Suprapubic skin (tissue), 4 donors: ENCODE measurements around the gene DPYD. TPM values are rescaled to one million over a fixed set of nuclear protein-coding genes. Genes with fewer than 3 reads are reported as not detected.

Source experiments
- DNase-seq, 2 donors: peaks; one replicate each; pipeline ENCODE4 v3.0.0-alpha.2; 2019; ENCODE audit warnings: low spot score in 2 of 2
- H3K27ac ChIP-seq: fragments of 200-600 bp; sonication (generic); one replicate; pipeline ENCODE4 v1.5.1; 2019
- H3K27me3 ChIP-seq: fragments of 200-600 bp; sonication (generic); one replicate; pipeline ENCODE4 v1.5.1; 2019
- H3K36me3 ChIP-seq: fragments of 200-600 bp; sonication (generic); one replicate; pipeline ENCODE4 v1.5.1; 2019
- H3K4me1 ChIP-seq: fragments of 200-600 bp; sonication (generic); one replicate; pipeline ENCODE4 v1.5.1; 2019
- H3K4me3 ChIP-seq: fragments of 200-600 bp; sonication (generic); one replicate; pipeline ENCODE4 v1.5.1; 2019; ENCODE audit warnings: mild to moderate bottlenecking
- H3K9me3 ChIP-seq: fragments of 200-600 bp; sonication (generic); one replicate; pipeline ENCODE4 v1.5.1; 2019
- CTCF ChIP-seq, 2 donors: fragments of 200-600 bp in 1 of 2; fragments of 450-650 bp in 1 of 2; sonication (generic) in 1 of 2; IDR thresholded peaks; one replicate each; pipeline ENCODE4 v1.5.1; 2016 to 2019; ENCODE audit warnings: antibody characterized with exemption in 2 of 2, mild to moderate bottlenecking in 1 of 2, moderate library complexity in 1 of 2
- EP300 ChIP-seq: sonication (generic); formaldehyde crosslinking; IDR thresholded peaks from one replicate; pipeline ENCODE4 v1.6.1; 2017; ENCODE audit warnings: antibody characterized with exemption
- POLR2A ChIP-seq, 2 donors: fragments of 450-650 bp; IDR thresholded peaks; one replicate each; pipeline ENCODE4 v1.6.1; 2017; ENCODE audit warnings: antibody characterized with exemption in 2 of 2, mild to moderate bottlenecking in 2 of 2, moderate library complexity in 2 of 2
- POLR2AphosphoS5 ChIP-seq, 3 donors: sonication (generic); formaldehyde crosslinking; IDR thresholded peaks; one replicate each; pipeline ENCODE4 v1.6.1; 2017; ENCODE audit warnings: antibody characterized with exemption in 3 of 3
- whole genome bisulfite sequencing: methylation state at CpG from one replicate; pipeline ENCODE4 v1.1.5; 2018; 5-methylcytosine and 5-hydroxymethylcytosine counted together
- total RNA-seq, 4 donors: library from RNA; depleted of rRNA; stranded (reverse); fragments of >200 nt; gene quantifications; one replicate each; pipeline ENCODE4 v1.1.0, GENCODE V29; 2016

The DPYD gene
- total RNA-seq, 4 donors from 2014 or later: 10.1 to 31.9 (median 11.6) TPM

- Histone ChIP-seq H3K4me3 (no peak overlapping the region), H3K9me3 (no peaks in the 10 kb centered on the region), H3K27me3 (no peaks in the 10 kb centered on the region), H3K36me3 (no peaks in the 10 kb centered on the region), H3K27ac (no peak overlapping the region), H3K4me1 (no peaks in the 10 kb centered on the region)
- TF ChIP-seq POLR2A (IDR thresholded peaks at IDR 0.05) (no peak), EP300 (no peak), POLR2AphosphoS5 (IDR thresholded peaks at IDR 0.05) (no peak), CTCF (IDR thresholded peaks at IDR 0.05) (no peak)
- WGBS: 93% methylated on average over 4 of the region's 4 CpGs
- DNase-seq: no peak
These were observed 353.7 kb downstream of the DPYD start for GRCh38 chr1:97567000-97567749.

DNA sequence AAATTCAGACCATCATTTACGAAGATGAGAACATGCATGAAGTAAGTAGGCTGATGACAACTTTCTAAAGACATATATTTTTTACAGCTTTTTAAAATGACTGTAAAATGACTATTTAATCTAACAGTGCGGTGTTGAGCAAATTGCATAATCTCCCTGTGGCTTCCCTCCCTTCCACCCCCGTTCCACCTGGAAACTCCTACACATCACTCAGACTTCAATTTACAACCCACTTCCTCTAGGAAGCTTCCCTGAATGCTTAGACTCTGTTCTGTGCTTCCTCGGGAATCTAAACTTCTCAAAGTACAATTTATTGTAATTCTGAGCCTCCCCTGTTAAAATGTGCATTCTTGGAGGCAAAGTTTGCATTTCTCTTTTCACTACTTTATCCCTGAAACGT, 354.9 kb downstream of the DPYD start:
- H3K36me3 ChIP-seq: no peaks in the 10 kb centered on the region
- no peak for DNase-seq
- no peak overlapping the region for H3K27ac ChIP-seq
- H3K4me1 ChIP-seq: no peaks in the 10 kb centered on the region
- no peaks in the 10 kb centered on the region for H3K27me3 ChIP-seq
- no peaks in the 10 kb centered on the region for H3K9me3 ChIP-seq
- TF ChIP-seq CTCF (IDR thresholded peaks at IDR 0.05): no peak
- TF ChIP-seq POLR2AphosphoS5 (IDR thresholded peaks at IDR 0.05): no peak
- no peak for TF ChIP-seq POLR2A (IDR thresholded peaks at IDR 0.05)
- TF ChIP-seq EP300: no peak
- WGBS: 75% methylated on average over 5 of the region's 5 CpGs
- H3K4me3 ChIP-seq: no peak overlapping the region

- no peak for DNase-seq
- H3K27me3 ChIP-seq: no peaks in the 10 kb centered on the region
- no peaks in the 10 kb centered on the region for H3K36me3 ChIP-seq
- no peak for TF ChIP-seq EP300
- TF ChIP-seq CTCF (IDR thresholded peaks at IDR 0.05): no peak
- TF ChIP-seq POLR2AphosphoS5 (IDR thresholded peaks at IDR 0.05): no peak
- TF ChIP-seq POLR2A (IDR thresholded peaks at IDR 0.05): no peak
- H3K9me3 ChIP-seq: no peaks in the 10 kb centered on the region
- H3K4me3 ChIP-seq: no peak overlapping the region
- WGBS: 97% methylated on average over 4 of the region's 4 CpGs
- H3K27ac ChIP-seq: no peak overlapping the region
- no peaks in the 10 kb centered on the region for H3K4me1 ChIP-seq
These were observed 356.9 kb downstream of the DPYD start for GRCh38 chr1:97563926-97564325.

GRCh38 chr1:97562081-97562480, 358.8 kb downstream of the DPYD start:
- H3K36me3 ChIP-seq: no peaks in the 10 kb centered on the region
- no peaks in the 10 kb centered on the region for H3K9me3 ChIP-seq
- no peaks in the 10 kb centered on the region for H3K4me1 ChIP-seq
- no peaks in the 10 kb centered on the region for H3K27me3 ChIP-seq
- no peak overlapping the region for H3K4me3 ChIP-seq
- TF ChIP-seq POLR2AphosphoS5 (IDR thresholded peaks at IDR 0.05): no peak
- TF ChIP-seq POLR2A (IDR thresholded peaks at IDR 0.05): no peak
- no peak for TF ChIP-seq CTCF (IDR thresholded peaks at IDR 0.05)
- TF ChIP-seq EP300: no peak
- DNase-seq: no peak
- no peak overlapping the region for H3K27ac ChIP-seq

DNA sequence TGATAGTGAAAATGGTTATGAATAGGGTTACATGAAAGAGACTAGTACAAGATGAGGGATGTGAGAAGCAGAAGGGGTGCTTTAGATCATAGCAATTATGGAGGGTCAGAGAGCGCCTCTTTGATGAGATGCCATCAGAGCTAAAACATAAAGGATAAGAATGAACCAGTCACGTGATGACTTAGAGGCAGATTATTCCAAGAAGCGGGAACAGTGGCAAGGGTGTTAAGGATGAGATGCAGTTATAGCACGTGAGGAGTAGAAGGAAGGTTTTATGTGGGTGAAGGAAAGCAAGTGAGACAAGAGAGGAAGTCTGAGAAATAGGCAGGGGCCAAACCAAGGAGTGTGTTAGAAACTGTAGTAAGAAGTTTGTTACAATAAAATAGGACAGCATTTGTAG, 360.1 kb downstream of the DPYD start:
- Histone ChIP-seq H3K4me3 (no peak overlapping the region), H3K4me1 (no peaks in the 10 kb centered on the region), H3K9me3 (no peaks in the 10 kb centered on the region), H3K36me3 (no peaks in the 10 kb centered on the region), H3K27me3 (no peaks in the 10 kb centered on the region), H3K27ac (no peak overlapping the region)
- no peak for DNase-seq
- TF ChIP-seq POLR2A (IDR thresholded peaks at IDR 0.05) (no peak), POLR2AphosphoS5 (IDR thresholded peaks at IDR 0.05) (no peak), EP300 (no peak), CTCF (IDR thresholded peaks at IDR 0.05) (no peak)
- WGBS: 88% methylated on average over 4 of the region's 4 CpGs
